IMR-90 (cell line): Measurements from ENCODE around the gene TCF12. TPM values are rescaled to one million over a fixed set of nuclear protein-coding genes. Genes with fewer than 3 reads are reported as not detected.

ENCODE experiments used
- ATAC-seq: fragments of 200-7000 bp; cut with Tn5 transposase; 2 replicates; pipeline ENCODE4 v1.9.1; 2020; ENCODE audit warnings: low read depth, mild to moderate bottlenecking, moderate library complexity
- BruUV-seq: library from RNA; stranded (reverse); fragments of 400-500 nt; replicated peaks from 2 replicates; lab custom pipeline; 2021; lab: Mats Ljungman, UMichigan
- CTCF ChIA-PET: fragments of 300-600 bp; formaldehyde crosslinking; extraction: SDS; loops from one replicate; lab custom pipeline; 2021; ENCODE audit warnings: antibody characterized with exemption; lab: Yijun Ruan, JAX
- POLR2A ChIA-PET: fragments of 300-600 bp; sonication (Branson Sonifier 250); formaldehyde crosslinking; loops from one replicate; lab custom pipeline; 2022; ENCODE audit warnings: antibody characterized with exemption; ENCODE audit not compliant: unreplicated experiment; lab: Charles Lee
- DNase-seq: peaks from one replicate; pipeline ENCODE4 v3.0.0; 2013
- H2AFZ ChIP-seq: replicated peaks from 2 replicates; pipeline ENCODE3; 2013; ENCODE audit warnings: low read length, mild to moderate bottlenecking; ENCODE audit not compliant: poor library complexity
- H2AK5ac ChIP-seq: 2 replicates; pipeline ENCODE4 v1.6.1; 2013; ENCODE audit warnings: low read depth, low read length, inconsistent platforms
- H2AK9ac ChIP-seq: replicated peaks from 2 replicates; pipeline ENCODE3; 2013; ENCODE audit warnings: mild to moderate bottlenecking, low read depth, low read length, moderate library complexity; ENCODE audit not compliant: poor library complexity
- H2BK120ac ChIP-seq: 2 replicates; pipeline ENCODE4 v1.6.1; 2013; ENCODE audit warnings: low read depth, low read length, inconsistent platforms
- H2BK15ac ChIP-seq: 3 replicates; pipeline ENCODE4 v1.6.1; 2013; ENCODE audit warnings: low read depth, low read length, inconsistent platforms
- H2BK20ac ChIP-seq: 2 replicates; pipeline ENCODE4 v1.6.1; 2013; ENCODE audit warnings: low read depth, mild to moderate bottlenecking, inconsistent platforms, low read length, moderate library complexity
- H2BK5ac ChIP-seq: 2 replicates; pipeline ENCODE4 v1.6.1; 2013; ENCODE audit warnings: mild to moderate bottlenecking, low read depth, low read length, inconsistent platforms; ENCODE audit not compliant: poor library complexity, severe bottlenecking
- H3K14ac ChIP-seq: replicated peaks from 2 replicates; pipeline ENCODE4 v1.6.1; 2013; ENCODE audit warnings: low read depth, low read length, inconsistent platforms
- H3K18ac ChIP-seq: 2 replicates; pipeline ENCODE4 v1.6.1; 2013; ENCODE audit warnings: low read depth, low read length, control low read depth
- H3K23ac ChIP-seq: 2 replicates; pipeline ENCODE4 v1.6.1; 2013; ENCODE audit warnings: low read depth, low read length, inconsistent platforms
- H3K27ac ChIP-seq: 2 replicates; pipeline ENCODE4 v1.5.1; 2013; ENCODE audit warnings: mild to moderate bottlenecking, control low read depth, low read length; ENCODE audit not compliant: insufficient read depth
- H3K27me3 ChIP-seq: 2 replicates; pipeline ENCODE4 v1.6.1; 2013; ENCODE audit warnings: low read length; ENCODE audit not compliant: control insufficient read depth, insufficient read depth
- H3K36me3 ChIP-seq: 2 replicates; pipeline ENCODE4 v1.6.1; 2013; ENCODE audit warnings: low read length, mixed read lengths; ENCODE audit not compliant: control insufficient read depth, insufficient read depth
- H3K4ac ChIP-seq: 2 replicates; pipeline ENCODE4 v1.6.1; 2013; ENCODE audit warnings: low read depth, low read length, inconsistent platforms
- H3K4me1 ChIP-seq: 2 replicates; pipeline ENCODE4 v1.6.1; 2013; ENCODE audit warnings: low read length, mixed read lengths; ENCODE audit not compliant: control insufficient read depth, insufficient read depth
- H3K4me2 ChIP-seq: 2 replicates; pipeline ENCODE4 v1.6.1; 2013; ENCODE audit warnings: low read depth, mild to moderate bottlenecking, control low read depth, low read length, moderate library complexity
- H3K4me3 ChIP-seq: 2 replicates; pipeline ENCODE4 v1.5.1; 2013; ENCODE audit warnings: low read depth, mild to moderate bottlenecking, control low read depth, low read length, moderate library complexity; ENCODE audit not compliant: insufficient read depth
- H3K56ac ChIP-seq: 2 replicates; pipeline ENCODE4 v1.6.1; 2013; ENCODE audit warnings: low read length, inconsistent platforms; ENCODE audit not compliant: insufficient read depth; ENCODE audit errors: extremely low read depth
- H3K79me1 ChIP-seq, 2 experiments: 2 replicates each; pipeline ENCODE4 v1.6.1; 2013; ENCODE audit warnings: low read length in 2 of 2, inconsistent platforms in 1 of 2, low read depth in 1 of 2
- H3K9ac ChIP-seq: 2 replicates; pipeline ENCODE4 v1.6.1; 2013; ENCODE audit warnings: low read depth, low read length, control low read depth
- H3K9me1 ChIP-seq: 2 replicates; pipeline ENCODE4 v1.6.1; 2013; ENCODE audit warnings: low read length, inconsistent platforms; ENCODE audit not compliant: insufficient read depth
- H3K9me3 ChIP-seq: 2 replicates; pipeline ENCODE4 v1.6.1; 2013; ENCODE audit warnings: low read length; ENCODE audit not compliant: control insufficient read depth, insufficient read depth
- H4K20me1 ChIP-seq: 2 replicates; pipeline ENCODE4 v1.6.1; 2013; ENCODE audit warnings: low read length, inconsistent platforms; ENCODE audit not compliant: insufficient read depth
- H4K5ac ChIP-seq: 2 replicates; pipeline ENCODE4 v1.6.1; 2013; ENCODE audit warnings: mild to moderate bottlenecking, low read depth, low read length, control low read depth
- H4K8ac ChIP-seq, 2 experiments: 2 replicates each; pipeline ENCODE4 v1.6.1; 2013; ENCODE audit warnings: low read depth in 2 of 2, low read length in 2 of 2, control low read depth in 1 of 2, inconsistent platforms in 1 of 2
- H4K91ac ChIP-seq: 2 replicates; pipeline ENCODE4 v1.6.1; 2013; ENCODE audit warnings: low read depth, low read length, inconsistent platforms; ENCODE audit not compliant: insufficient read depth
- BHLHE40 ChIP-seq: fragments of 150-350 bp; IDR thresholded peaks from 2 replicates; pipeline ENCODE4 v1.6.1; 2016; ENCODE audit warnings: mild to moderate bottlenecking, low read depth, low read length
- CEBPB ChIP-seq: IDR thresholded peaks from 2 replicates; pipeline ENCODE4 v1.6.1; 2012; ENCODE audit warnings: low read depth, low read length, improper control_type of control experiment
- CHD1 ChIP-seq: IDR thresholded peaks from 2 replicates; pipeline ENCODE4 v1.6.1; 2012; ENCODE audit warnings: low read depth, low read length, improper control_type of control experiment
- ELK1 ChIP-seq: fragments of 150-350 bp; IDR thresholded peaks from 2 replicates; pipeline ENCODE4 v1.6.1; 2016; ENCODE audit warnings: low read depth, mild to moderate bottlenecking, low read length, moderate library complexity, borderline replicate concordance
- FOS ChIP-seq: fragments of 150-350 bp; IDR thresholded peaks from 2 replicates; pipeline ENCODE4 v1.6.1; 2016; ENCODE audit warnings: low read depth, low read length
- MAFK ChIP-seq: IDR thresholded peaks from 2 replicates; pipeline ENCODE4 v1.6.1; 2012; ENCODE audit warnings: low read depth, low read length, improper control_type of control experiment
- MXI1 ChIP-seq: IDR thresholded peaks from 2 replicates; pipeline ENCODE4 v1.6.1; 2012; ENCODE audit warnings: low read depth, mild to moderate bottlenecking, low read length, moderate library complexity, borderline replicate concordance
- NFE2L2 ChIP-seq: fragments of 150-350 bp; IDR thresholded peaks from 2 replicates; pipeline ENCODE4 v1.6.1; 2016; ENCODE audit warnings: low read depth, mild to moderate bottlenecking, low read length
- POLR2A ChIP-seq: IDR thresholded peaks from 2 replicates; pipeline ENCODE4 v1.6.1; 2012; ENCODE audit warnings: mild to moderate bottlenecking, low read depth, low read length
- RAD21 ChIP-seq: IDR thresholded peaks from 2 replicates; pipeline ENCODE4 v1.6.1; 2012; ENCODE audit warnings: low read length, improper control_type of control experiment
- RCOR1 ChIP-seq: IDR thresholded peaks from 2 replicates; pipeline ENCODE4 v1.6.1; 2012; ENCODE audit warnings: mild to moderate bottlenecking, low read length, improper control_type of control experiment; ENCODE audit not compliant: insufficient replicate concordance
- RFX5 ChIP-seq: IDR thresholded peaks from 2 replicates; pipeline ENCODE4 v1.8.0; 2012; ENCODE audit warnings: low read depth, mild to moderate bottlenecking, low read length, moderate library complexity
- SMC3 ChIP-seq: fragments of 150-350 bp; IDR thresholded peaks from 2 replicates; pipeline ENCODE4 v1.6.1; 2016; ENCODE audit warnings: low read depth, mild to moderate bottlenecking, antibody characterized with exemption, low read length, moderate library complexity
- USF2 ChIP-seq: fragments of 150-350 bp; IDR thresholded peaks from 2 replicates; pipeline ENCODE4 v1.6.1; 2017; ENCODE audit warnings: mild to moderate bottlenecking, antibody characterized with exemption, low read length, low read depth
- WGBS, 2 experiments: methylation state at CpG; one replicate each; pipeline versions ENCODE4 v1.1.5 to v1.1.7; 2013; ENCODE audit warnings: missing lambda C conversion rate in 2 of 2; ENCODE audit not compliant: insufficient read length in 1 of 2; ENCODE audit errors: extremely low coverage in 2 of 2; 5-methylcytosine and 5-hydroxymethylcytosine counted together
- dilution Hi-C: fragments of 300-500 bp; cut with HindIII; formaldehyde crosslinking; loops from one replicate; pipeline ENCODE4 v1.14.3; 2018; ENCODE audit warnings: low sequenced_read_pairs; ENCODE audit not compliant: unreplicated experiment
- in situ Hi-C: fragments of 300-500 bp; cut with MboI; formaldehyde crosslinking; loops from 3 replicates; pipeline ENCODE4 v1.14.3; 2019; ENCODE audit warnings: low sequenced_read_pairs, inconsistent platforms, mixed read lengths
- intact Hi-C: fragments of 100-400 bp; cut with micrococcal nuclease; formaldehyde crosslinking; loops from 2 replicates; pipeline ENCODE4 v1.10.0; 2022
- polyA plus RNA-seq, 3 experiments: library from polyadenylated mRNA; depleted of rRNA; stranded (reverse); fragments of >200 nt; gene quantifications; 2 replicates each; pipeline ENCODE4 v1.2.3, GENCODE V29; 2012; ENCODE audit warnings: low replicate concordance in 1 of 3
- total RNA-seq: library from RNA; depleted of rRNA; stranded (reverse); fragments of >200 nt; gene quantifications from 2 replicates; pipeline ENCODE4 v1.2.3, GENCODE V29; 2012
- TF ChIP-seq, protein P1 (sequence below): conservative IDR thresholded peaks from 2 replicates; pipeline ENCODE4 v1.5.1; 2012; ENCODE audit warnings: mild to moderate bottlenecking, low read depth, low read length, improper control_type of control experiment

Gene TCF12
- total and polyA plus RNA-seq, 2 of the 4 experiments (the other 2 are of a cell fraction): 79.4 to 160 TPM

DNA sequence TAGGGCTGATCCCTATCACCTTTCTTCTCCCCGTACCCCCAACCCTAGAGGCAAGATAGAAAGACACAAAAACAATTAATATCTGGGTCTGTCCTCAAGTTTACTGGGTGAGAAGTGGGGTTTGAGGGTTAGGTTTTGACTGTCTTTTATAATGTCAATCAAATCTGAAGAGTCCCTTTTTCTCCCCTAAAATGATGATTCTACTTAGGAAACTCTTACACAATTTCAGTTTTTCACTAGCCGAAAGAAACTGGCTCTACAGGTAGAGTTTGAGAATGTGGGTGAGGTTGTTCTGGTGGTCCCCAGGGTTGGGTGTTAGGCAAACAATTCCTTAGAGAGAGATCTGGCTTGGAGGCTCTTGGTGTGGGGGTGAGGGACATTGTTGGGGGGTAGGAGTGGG lies 189.9 kb downstream of the TCF12 start:
- H2BK20ac ChIP-seq: no peak overlapping the region
- no peak overlapping the region for H4K5ac ChIP-seq
- dilution Hi-C loops (no loop called here), in situ Hi-C loops (no loop called here), intact Hi-C loops (no loop called here)
- POLR2A ChIA-PET: no interaction called here
- CTCF ChIA-PET: no interaction called here
- no peaks in the 10 kb centered on the region for H3K27me3 ChIP-seq
- no peak overlapping the region for H3K27ac ChIP-seq
- H2AK9ac ChIP-seq: no peak overlapping the region
- no peak overlapping the region for H2AFZ ChIP-seq
- DNase-seq (no peak), ATAC-seq (no peak)
- H2AK5ac ChIP-seq: no peak overlapping the region
- TF ChIP-seq, protein P1, sequence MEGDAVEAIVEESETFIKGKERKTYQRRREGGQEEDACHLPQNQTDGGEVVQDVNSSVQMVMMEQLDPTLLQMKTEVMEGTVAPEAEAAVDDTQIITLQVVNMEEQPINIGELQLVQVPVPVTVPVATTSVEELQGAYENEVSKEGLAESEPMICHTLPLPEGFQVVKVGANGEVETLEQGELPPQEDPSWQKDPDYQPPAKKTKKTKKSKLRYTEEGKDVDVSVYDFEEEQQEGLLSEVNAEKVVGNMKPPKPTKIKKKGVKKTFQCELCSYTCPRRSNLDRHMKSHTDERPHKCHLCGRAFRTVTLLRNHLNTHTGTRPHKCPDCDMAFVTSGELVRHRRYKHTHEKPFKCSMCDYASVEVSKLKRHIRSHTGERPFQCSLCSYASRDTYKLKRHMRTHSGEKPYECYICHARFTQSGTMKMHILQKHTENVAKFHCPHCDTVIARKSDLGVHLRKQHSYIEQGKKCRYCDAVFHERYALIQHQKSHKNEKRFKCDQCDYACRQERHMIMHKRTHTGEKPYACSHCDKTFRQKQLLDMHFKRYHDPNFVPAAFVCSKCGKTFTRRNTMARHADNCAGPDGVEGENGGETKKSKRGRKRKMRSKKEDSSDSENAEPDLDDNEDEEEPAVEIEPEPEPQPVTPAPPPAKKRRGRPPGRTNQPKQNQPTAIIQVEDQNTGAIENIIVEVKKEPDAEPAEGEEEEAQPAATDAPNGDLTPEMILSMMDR: no peak
- TF ChIP-seq RCOR1 (no peak), NFE2L2 (no peak), ELK1 (no peak), CHD1 (no peak), BHLHE40 (no peak), MAFK (no peak), FOS (no peak), RAD21 (no peak), SMC3 (no peak), RFX5 (no peak), POLR2A (no peak), USF2 (no peak), CEBPB (no peak), MXI1 (no peak)
- WGBS, 2 experiments: no CpG with 5 or more reads among the region's 2 CpGs
- no peak overlapping the region for H3K4me3 ChIP-seq
- H3K36me3 ChIP-seq: peaks cover 4% of the 10 kb centered on the region; the same call in 1 of the 2 replicates
- H4K20me1 ChIP-seq: peaks cover 5% of the 10 kb centered on the region
- H2BK120ac ChIP-seq: no peak overlapping the region
- BruUV-seq: no TSS peak
- peaks cover 8% of the 10 kb centered on the region for H3K9me1 ChIP-seq
- H3K4me2 ChIP-seq: no peak overlapping the region
- no peak overlapping the region for H3K56ac ChIP-seq
- H2BK5ac ChIP-seq: no peak overlapping the region
- no peak overlapping the region for H3K4ac ChIP-seq
- H3K79me1 ChIP-seq: peaks cover 41 to 55% of the 10 kb centered on the region in 2 experiments
- H3K14ac ChIP-seq: no peak overlapping the region
- peaks cover 2% of the 10 kb centered on the region; the same call in 1 of the 2 replicates for H3K4me1 ChIP-seq
- no peak overlapping the region for H3K23ac ChIP-seq
- no peaks in the 10 kb centered on the region for H3K9me3 ChIP-seq
- no peak overlapping the region for H3K18ac ChIP-seq
- no peak overlapping the region for H4K8ac ChIP-seq
- no peak overlapping the region for H2BK15ac ChIP-seq
- no peak overlapping the region for H3K9ac ChIP-seq
- no peak overlapping the region for H4K91ac ChIP-seq
